Breast epithelium (tissue), 3 donors: ENCODE data around the gene BCAP31.
"Not testable (repeated sequence)": the region's sequence is repeated elsewhere in the genome, so short reads cannot be mapped to it uniquely, and the experiment has no call there.

Experiments used
- CTCF ChIP-seq, 3 donors: fragments of 450-650 bp; IDR thresholded peaks; one replicate each; pipeline ENCODE4 v1.5.1; 2016 to 2017; ENCODE audit warnings: antibody characterized with exemption in 3 of 3, mild to moderate bottlenecking in 3 of 3, moderate library complexity in 3 of 3
- POLR2A ChIP-seq: fragments of 450-650 bp; IDR thresholded peaks from one replicate; pipeline ENCODE4 v1.6.1; 2016; ENCODE audit warnings: antibody characterized with exemption, mild to moderate bottlenecking, moderate library complexity
- POLR2AphosphoS5 ChIP-seq, 3 donors: sonication (generic); formaldehyde crosslinking; IDR thresholded peaks; one replicate each; pipeline ENCODE4 v1.6.1; 2017; ENCODE audit warnings: antibody characterized with exemption in 3 of 3

DNA sequence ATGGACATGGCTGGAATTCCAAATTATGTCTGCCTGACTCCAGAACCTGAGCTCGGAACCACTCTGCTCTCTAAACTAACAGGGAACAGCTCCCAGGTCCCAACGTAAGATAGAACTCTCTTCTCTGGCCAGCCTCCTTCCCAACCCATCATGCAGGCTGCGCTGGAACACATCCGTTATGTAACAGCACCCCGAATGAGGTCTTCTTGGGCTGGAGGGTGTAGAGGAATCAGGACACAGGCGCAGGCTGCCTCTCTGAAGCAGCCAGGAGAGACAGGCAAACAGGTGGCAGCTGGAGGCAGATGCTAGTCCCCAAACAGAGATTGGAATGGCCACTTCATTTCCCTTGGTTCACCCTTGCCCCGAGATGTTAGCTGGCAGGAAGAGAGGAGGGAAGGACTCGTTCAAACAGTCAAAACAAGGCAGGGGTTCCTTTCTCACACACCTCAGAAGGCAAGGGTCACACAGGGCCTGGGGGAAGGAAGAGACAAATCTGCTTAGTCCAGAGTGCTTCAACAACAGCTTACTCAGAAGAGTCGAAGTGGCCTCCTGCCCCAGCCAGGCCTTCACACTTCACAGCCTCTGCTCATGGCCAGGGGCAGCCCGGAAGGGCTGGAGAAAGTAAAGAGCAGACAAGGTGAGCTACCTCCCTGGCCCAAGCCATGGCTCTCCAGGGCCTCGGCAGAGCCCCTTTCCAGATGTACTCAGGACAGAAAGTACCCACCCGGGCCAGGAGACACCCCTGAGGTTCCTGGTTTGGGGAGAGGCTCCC lies 19.4 kb downstream of the BCAP31 start:
- TF ChIP-seq POLR2AphosphoS5 (IDR thresholded peaks at IDR 0.05); CTCF (IDR thresholded peaks at IDR 0.05); POLR2A: not testable (repeated sequence)
